Activated CD4-positive, alpha-beta T cell treated with anti-CD3 and anti-CD28 coated beads, Interleukin-2, Interleukin-4, amounts not matched to agents 100 ng/mL and 50 ng/mL, durations not matched to agents 16 hours and 8 hours (primary cell): Measurements from ENCODE around the gene STXBP1.
"Not testable (repeated sequence)": the region's sequence is repeated elsewhere in the genome, so short reads cannot be mapped to it uniquely, and the experiment has no call there.

Experiments
- DNase-seq: peaks from one replicate; pipeline ENCODE4 v3.0.0-alpha.2; 2020; ENCODE audit warnings: low spot score

STXBP1 gene

DNA sequence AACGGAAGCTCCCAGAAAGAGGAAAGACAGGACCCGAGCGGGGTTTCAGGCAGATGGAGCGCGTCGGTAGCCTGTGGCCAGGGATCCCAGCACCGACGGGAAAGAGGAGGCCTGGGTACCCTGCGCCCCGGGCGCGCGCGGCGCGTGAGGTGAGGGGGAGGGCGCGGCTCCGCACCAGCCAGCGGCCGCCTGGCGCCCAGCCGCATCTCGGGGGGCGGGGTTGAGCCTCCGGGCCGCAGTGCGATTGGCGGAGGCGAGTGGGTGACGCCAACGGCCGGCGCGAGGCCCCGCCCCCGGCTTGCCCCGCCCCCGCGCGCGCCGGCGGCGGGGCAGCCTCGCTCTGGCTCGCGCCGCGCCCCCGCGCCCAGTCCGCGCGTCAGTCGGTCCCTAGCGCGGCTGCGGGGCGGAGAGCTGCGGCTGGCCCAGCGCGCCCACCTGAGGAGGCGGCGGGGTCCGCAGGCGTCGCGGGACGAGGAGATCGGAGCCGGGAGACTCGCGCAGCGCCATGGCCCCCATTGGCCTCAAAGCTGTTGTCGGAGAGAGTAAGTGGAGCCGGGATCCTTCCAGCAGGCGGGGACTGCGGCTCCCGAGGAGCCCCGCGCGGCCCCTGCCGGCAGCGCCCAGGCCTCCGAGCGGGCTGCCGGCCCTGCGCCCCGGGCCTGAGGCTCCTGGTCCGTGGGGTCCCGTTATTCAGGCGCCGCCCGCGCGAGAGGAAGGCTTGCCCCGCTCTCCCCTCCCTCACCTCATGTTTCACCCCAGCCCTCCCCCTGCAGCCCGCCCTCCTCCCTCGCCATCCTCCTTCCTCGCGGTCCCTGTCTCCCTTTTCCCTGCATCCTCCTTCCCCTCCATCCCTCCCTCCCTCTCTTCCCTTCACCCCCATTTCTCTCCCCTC lies at the start of gene STXBP1:
STXBP1 (plus strand) TSS at position 379 of the 892 bp plus-strand sequence; CDS start at position 506, 127 bp downstream.
- DNase-seq: peak; percentile 90

DNA sequence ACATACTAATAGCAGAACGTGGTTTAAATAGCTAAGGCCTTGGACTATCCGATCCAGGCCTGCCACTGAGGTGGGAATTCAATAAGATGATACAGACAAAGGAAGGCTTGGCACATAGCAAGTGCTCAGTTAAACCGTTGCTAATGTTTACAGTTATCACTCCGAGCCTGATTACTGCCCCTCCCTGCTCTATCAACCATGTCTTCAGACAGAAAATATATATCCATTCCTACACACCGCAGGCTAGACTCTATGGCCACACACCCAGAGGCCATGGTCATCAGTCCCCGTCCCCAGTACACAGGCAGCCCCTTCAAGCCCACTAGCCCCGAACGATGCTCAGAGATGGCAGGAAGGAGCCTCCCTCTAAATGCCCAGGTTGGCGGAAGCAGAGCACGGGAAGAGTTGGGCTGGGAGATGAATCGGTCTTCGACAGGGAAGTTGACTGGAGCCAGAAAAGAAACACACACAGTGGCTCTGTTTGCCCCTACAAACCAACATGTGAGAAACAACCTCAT lies 49.7 kb upstream of the STXBP1 start:
- DNase-seq: no peak

DNA sequence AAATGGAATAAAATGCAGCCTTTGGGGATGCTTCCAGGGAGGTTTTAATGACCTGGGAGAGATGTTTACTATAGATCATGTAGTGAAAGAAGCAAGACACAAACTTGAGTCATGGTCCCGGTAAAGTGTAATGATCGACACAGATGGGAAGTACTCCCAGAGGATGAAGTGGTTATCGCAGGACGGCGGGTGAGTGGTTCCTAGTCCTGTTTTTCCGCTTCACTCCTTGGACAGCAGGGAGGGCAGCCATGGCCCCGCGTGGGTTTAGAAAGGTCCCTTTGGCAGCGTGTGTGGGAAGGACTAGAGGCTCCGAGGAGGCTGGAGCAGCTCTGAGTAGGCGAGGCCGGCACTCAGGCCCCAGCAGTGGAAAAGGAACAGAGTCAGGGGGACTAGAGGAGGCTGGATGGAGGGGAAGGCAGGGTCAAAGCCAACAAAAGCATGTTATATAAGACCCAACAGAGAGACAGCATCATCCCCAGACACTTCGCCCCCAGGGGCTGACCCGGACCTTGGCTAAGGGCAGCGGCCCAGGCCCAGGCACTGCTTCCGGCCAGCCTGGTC lies 49.2 kb upstream of the STXBP1 start:
- no peak for DNase-seq

DNA sequence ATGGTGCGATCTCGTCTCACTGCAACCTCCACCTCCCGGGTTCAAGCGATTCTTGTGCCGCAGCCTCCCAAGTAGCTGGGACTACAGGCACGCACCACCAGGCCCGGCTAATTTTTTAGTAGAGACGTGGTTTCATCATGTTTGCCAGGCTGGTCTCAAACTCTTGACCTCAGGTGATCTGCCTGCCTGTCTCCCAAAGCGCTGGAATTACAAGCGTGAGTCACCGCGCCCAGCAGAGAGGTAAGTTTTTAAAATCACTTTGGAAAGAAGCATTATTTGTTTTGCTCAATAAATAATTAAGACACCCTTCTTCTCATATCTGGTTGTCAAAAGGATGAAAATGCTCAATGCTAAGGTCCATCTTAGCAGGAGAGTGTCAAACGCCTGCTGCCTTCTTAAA lies 48.5 kb upstream of the STXBP1 start:
- DNase-seq: no peak

DNA sequence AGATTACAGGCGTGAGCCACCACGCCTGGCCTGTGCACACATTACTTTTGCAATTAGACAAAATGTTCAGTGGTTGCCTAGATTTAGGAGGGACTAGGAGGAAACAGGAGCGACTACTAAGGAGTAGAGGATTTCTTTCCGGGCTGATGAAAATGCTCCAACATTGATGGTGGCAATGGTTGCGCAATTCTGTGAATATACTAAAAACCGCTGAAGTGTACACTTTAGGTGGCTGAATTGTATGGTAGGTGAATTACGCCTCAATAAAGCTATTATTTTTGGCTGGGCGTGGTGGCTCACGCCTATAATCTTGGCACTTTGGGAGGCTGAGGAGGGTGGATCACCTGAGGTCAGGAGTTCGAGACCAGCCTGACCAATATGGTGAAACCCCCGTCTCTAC lies 46.8 kb upstream of the STXBP1 start:
- no peak for DNase-seq

DNA sequence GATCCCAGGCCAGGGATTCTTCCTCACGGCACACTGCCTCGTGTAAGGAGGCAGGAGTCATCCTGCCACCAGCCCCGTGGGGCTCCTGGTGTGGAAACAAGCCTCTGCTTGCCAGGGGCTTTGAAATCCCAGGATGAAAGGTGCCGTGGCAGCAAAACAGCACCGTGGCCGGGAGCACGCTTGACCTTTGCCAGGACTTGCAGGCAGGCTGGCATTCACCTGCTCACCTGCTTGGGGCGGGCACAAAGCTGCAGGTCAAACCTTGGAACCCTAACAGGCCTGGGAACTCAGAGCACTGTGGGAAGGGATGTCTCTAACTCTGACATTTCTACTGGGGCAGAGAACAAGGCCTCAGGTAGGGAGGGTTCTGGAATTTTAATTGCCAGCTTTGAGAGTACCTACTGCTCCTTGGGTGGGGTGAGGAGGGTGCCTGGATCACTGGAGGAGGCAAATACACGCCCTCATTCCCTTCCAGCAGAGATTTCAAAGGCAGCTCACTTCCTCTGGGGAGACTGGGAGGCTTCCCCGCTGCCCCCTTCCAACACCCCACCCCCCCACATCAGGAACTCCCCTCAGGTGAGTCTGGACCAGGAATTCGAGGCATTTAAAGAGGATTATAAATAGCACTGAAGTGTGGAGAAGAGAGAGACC lies 45.6 kb upstream of the STXBP1 start:
- DNase-seq: no peak

DNA sequence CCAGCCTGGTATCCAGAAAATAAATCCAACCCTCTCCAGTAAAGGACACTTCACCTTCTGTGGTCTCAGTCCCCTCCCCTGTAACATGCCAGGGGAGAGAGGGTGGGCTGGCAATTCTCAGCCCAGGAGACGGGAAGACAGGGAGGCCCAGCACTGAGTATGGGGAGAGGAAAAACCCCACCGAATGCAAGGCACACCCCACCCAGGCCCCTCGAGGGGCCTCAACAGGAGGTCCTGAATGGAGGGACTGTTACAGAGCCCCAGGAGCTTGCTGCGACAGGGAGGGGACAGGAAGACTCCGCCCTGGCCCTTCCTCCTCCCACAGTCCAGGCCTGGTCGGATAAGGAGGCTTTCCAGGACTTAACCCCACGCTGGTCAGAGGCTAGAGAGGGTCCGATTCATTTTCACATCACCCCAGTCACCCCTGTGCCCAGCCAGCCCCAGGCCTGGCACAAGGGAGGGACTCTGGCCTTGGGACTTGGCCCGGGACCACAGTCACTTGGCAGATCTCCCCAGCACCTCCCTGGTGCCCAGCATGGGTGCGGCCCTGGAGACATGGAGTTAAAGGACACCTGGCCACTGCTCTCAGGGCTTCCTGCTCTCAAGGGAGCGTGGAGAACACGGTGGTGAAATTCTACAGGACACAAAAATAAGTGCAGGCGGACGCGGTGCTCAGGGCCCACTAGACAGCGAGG lies 44.9 kb upstream of the STXBP1 start:
- no peak for DNase-seq

DNA sequence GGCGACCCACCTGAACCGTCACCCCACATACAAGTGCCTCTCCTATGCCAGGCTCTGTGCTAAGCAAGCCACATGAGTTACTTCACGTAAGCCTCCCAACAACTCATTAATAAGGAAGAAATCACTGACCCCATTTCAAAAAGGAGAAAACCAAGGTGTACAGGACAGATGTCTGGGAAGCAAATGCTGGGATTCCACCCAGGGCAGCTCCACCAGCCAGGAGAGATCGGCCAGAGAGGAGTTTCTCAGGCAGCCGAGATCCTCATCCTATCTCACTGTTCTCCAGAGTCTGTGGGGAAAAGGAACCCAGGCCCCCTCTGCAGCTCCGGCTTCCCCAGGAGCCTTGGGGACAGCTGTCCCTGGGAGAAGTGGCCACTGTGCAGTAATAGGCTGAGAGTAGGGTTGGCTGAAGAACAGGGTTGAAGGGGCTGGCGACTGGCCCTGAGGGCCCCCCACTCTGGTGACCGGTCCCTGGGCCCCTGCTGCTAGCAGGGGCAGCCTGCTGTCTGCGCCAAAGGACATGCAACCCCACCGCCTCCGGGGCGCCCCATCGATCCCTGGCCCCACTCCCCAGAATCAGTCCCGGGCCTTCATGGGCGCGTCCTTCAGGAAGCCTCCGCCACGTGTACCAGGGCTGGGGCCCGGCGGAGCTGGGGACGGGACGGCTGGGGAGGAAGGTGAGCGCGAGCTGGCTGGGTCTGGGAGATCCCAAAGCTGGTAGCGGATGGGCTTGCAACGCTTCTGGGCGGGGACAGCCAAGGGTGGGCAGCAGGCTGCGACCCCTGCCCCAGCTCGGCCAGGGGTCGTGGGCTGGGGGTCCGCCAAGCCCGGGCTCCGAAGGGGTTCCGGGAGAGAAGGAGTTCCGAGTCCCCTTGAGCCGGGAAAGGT lies 44.1 kb upstream of the STXBP1 start:
- DNase-seq: no peak

DNA sequence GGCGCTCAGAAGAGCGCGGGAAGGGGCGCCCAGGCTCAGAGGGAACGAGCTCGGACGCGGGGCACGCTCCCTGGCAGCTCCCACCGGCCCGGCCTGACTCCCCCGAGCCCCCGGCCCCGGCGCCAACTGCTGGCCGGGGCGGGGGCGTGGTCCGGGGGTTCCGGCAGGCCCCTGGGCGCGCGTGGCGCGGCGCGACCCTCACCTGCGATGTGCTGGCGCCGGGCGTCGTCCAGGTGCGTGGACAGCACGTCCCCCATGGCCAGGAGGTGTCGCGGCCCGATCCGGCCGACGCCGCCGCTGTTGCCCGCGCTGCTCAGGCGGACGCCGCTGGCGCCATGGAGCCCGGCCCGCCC lies 43.5 kb upstream of the STXBP1 start:
- DNase-seq: no peak

DNA sequence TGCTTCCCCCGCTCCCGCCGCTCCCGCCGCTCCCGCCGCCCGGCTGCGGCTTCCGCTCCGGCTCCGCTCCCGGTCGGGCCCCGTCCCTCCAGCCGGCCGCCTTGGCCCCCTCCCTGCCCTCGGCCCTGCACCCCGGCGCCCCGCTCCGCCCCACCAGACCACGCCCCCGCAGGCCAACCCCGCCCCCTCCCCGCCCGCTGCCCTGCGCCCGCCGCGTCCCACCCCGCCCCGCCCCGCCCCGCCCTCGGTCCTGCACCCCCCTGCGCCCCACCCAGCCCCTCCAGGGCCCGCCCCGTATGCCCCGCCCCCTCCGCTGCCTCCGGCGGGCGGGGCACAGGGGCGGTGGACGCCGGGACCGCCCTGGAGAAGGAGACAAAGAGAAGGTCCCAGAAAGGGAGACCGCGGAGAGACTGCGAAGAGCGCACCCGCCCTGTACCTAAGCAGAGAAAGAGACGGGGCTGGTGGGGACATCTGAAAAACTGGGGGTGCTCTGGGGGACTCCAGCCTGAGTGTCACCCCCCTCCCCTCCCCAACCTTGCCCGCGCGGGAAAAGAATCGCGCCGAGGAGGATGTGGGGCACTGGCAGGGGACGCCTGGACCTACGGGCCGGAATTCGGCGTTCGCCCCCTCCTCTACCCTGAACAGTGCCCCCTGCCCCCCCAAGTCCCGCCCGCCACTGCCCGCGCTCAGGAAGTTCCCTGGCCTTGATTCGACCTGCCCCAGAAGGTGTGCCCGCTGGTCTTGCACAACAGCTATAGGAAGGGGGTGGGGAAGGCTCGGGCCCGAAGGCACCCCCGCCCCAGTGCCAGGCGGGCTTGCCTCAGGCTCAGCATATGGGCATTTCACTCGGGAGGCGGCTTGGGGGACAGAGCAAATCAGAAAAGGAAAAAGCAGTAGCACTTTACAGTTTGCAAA lies 42.8 kb upstream of the STXBP1 start:
- DNase-seq: peak; percentile 71

DNA sequence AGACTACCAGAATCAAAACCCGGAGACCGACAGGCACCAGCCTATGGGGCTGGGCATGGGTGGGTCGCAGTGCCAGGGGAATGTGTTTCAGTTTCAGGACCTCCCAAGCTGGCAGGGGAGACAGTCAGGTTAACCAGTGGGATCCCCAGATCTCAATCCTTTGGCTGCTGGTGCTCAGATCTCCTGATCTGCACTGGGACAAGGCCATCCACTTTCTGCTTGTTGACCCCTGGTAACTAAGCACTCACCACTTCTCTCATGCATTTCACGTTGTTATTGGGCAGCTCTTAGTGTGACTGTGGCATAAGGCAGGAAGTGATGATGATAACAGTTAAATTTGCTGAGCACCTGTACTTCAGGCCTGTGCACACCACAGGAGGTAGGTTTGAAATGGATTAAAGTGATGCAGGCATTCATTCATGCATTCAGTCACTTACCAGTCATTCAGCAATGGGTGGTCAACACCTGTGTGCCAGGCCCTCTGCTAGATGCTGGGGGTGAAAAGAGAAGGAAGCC lies 42.1 kb upstream of the STXBP1 start:
- DNase-seq: peak; percentile 56

DNA sequence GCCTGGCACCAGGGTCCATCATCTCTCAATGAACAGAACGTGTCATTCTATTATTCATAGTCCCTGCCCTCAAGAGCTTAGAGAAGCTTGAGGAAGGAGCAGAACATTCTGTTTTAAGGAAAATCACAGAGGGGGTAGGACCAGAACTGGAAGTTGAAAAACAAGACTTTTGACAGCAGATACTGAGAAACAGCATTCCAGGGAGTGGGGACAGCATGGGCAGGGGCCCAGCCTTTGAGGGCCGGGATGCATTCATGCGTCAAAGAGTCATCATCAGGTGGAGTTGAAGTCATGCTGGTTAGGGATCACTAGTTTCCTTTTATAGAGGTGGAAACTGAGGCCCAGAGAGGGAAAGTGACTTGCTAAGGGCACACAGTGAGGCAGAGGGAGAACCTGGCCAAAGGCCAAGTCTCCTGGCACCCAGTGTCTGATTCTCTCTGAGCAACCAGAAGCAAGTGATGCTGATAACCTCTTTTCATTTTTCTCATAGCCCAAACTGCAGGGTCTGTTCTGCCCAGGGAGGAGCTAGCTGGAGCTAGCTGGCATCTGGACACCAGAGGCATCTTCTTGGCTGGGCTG lies 41.5 kb upstream of the STXBP1 start:
- no peak for DNase-seq

DNA sequence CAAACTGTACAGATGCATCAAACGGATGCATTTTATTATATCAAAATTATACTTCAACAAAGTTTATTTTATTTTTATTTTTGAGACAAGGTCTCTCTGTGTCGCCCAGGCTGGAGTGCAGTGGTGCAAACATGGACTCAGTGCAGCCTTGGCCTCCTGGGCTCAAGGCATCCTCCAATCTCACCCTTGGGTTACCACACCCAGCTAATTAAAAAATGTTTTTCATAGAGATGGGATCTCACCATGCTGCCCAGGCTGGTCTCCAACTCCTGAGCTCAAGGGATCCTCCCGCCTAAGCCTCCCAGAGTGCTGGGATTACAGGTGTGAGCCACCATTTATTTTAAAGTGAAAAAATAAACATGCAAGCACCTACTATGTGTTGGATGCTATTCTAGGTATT lies 40.1 kb upstream of the STXBP1 start:
- no peak for DNase-seq

DNA sequence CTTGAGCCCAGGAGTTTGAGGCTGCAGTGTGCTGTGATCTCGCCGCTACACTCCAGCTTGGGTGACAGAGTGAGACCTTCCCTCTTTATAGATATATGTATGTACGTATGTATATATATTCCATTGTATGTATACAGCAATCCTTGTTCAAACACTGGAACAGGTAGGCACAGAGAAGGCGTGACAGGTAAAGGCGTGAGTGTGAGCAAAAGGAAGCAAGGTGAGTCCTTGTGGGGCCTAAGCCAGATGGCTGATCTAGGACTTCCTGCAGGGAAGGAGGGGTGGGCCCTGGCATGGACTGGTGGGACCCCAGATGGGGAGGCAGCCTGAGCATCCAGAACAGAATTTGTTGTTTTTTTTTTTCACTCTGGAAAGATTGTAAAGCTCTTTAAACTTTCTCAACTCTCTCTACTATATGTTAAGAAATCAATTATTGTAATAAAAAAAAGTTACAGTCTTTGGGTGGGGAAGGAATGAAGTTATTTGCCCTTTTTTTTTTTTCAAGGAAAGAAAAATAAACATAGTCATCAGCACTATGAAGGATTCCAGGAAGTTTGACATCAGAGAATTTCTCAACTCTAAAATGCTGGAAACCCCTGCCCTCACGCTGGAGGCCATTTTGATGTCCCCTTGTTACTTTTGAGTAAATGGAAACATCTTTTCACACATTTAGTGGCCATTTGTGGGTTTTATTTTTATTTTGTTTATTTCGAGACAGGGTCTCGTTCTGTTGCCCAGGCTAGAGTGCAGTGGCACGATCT lies 38.9 kb upstream of the STXBP1 start:
- no peak for DNase-seq

DNA sequence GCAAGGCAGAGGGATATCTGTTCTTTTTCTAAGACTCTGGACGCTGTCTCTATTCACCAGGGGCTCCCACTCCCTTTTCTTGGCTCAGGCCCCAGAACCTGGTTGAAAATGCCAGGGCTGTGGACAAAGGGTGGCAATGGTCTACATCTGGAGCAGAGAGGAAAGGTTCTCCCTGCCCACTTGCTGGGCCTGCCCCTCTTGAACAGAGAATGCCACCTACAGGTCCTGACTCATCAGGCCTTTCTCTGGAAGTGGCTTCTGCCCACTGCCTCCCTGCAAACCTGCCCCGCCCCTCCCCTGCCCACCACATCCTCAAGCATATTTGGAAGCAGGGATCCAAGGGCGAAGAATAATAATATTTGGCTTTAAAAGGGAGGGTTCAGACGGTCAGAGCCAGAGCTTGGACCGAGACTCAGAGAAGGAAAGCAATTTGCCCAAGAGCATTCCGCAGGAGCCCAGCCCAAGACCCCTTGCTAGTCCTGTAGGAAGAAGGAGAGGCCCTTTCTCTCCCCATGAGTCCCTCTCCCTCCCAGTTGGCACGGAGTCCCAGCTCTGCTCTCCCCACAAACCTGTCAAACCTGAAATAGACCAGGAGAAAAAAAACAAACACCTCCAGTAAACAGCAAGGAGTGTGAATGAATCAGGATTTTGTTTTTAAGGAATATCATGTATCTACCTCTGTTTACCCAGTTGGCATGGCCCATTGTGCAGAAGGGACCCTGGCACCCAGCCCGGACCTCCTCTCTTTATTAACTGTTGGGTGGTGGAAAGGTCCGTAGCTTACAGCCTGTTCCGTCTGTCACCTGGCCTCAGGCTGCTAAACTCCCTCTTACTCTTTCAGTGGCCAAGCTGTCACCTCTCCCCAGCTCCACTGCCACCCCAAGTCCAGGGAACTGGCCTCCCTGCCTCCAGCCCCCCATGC lies 37.7 kb upstream of the STXBP1 start:
- DNase-seq: peak; percentile 42

DNA sequence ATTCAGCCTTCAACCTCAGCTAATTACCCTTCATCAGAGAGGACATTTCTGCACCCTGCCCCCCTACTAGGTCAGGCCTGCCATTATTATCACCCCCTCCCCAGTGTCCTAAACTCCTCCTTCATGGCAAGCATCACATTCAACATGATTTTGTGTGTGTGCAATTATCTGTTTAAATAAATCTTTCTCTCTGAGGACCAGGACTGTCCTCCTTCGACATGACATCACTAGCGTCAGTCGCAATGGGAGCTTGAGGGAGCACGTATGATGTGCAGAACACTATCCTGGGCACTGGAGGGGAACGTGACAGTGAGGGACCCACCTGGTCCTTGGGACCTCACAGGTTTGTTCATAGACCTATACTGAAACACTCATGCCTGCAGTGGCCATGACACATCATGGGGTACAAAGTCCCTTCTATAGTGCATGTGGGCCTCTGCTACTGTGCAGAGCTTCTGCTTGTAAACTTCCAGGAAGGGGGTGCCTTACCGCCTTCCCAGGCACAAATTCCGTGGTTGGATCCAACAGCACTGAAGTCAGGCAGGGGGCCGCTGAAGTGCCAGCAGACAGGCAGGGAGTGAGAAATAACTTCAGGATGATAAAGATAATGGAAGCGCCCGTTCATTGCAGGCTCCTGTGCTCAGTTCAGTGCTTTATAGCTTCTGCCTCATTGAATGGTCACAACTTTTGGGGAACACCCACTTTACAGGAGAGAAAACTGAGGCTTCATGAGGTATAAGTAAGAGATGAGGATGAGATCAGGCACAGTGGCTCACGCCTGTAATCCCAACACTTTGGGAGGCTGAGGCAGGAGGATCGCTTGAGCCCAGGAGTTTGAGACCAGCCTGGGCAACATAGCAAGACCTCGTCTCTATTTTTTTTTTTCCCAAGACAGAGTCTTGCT lies 36.0 kb upstream of the STXBP1 start:
- no peak for DNase-seq

DNA sequence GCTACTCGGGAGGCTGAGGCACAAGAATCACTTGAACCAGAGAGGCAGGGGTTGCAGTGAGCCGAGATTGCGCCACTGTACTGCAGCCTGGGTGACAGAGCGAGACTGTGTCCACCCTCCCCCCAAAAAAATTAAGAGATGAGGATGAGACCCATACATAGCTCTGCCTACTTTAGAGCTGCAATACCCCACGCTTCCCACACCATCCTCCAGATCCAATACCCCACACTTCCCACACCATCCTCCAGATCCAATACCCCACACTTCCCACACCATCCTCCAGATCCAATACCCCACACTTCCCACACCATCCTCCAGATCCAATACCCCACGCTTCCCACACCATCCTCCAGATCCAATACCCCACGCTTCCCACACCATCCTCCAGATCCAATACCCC lies 34.9 kb upstream of the STXBP1 start:
- not testable (repeated sequence) for DNase-seq
